Activated naive CD4-positive, alpha-beta T cell treated with Interleukin-2 at 50 U/mL for 16 hours (primary cell): ENCODE results near the gene DLG1.
A peak's percentile ranks its signal among the peaks of the same experiment; 100 is the strongest.

ENCODE experiments used
- DNase-seq: peaks from one replicate; pipeline ENCODE4 v3.0.0-alpha.2; 2020

Gene DLG1

DNA sequence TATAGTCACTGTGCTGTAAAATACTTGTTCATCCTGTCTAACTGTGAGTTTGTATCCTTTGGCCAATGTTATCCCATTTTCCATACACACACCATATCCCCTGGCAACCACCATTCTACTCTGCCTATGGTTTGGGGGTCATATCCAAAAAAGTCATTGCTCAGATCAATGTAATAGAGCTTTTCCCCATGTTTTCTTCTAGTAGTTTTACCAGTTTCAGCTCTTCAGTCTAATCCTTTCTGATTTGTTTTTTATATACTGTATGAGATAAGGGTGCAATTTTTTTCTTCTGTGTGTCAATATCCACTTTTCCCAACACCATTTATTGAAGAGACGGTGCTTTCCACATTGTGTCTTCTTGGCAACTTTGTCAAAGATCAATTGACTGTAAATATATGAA lies 14.0 kb upstream of the DLG1 start:
- no peak for DNase-seq

- no peak for DNase-seq
Measured at GRCh38 chr3:197311591-197311990, 13.2 kb upstream of the DLG1 start.

DNA sequence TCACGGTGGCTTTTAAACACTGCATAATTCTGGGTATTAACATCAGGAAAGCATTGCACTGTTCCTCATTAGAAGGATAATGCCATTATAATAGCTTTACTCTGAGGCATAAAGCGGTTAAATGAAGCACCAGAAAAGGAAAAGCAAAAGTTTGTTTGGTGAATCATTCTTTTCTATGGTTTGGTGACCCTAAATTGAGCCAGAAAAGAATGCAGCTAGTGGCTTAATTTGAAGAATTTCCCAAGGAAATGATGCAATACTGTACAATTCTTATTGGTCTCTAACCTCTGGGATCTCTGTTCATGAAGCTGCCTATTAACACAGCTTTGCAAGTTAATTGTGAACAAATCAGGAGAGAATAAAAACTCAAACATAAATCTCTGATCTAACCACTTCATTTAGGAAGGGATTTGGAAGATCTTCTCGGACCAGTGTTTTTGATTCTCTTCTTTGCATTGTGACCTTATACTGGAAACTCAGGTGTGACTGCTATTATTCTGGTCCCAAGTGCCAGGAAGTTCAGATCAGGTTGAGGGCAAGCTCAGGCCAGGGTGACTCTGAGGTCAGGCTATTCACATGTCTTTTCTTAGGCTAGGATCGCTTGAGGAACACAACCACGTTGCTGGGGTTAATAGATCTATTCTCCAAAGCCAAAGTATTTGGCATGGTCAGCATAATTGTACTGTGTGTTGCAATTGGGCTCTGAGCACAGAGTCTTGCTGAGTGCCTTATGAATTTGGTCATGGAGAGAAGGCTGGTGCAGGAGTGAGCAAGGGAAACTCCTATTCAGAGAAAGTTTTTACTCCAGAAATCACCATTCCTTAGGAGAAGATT lies 11.3 kb upstream of the DLG1 start:
- DNase-seq = no peak

DNA sequence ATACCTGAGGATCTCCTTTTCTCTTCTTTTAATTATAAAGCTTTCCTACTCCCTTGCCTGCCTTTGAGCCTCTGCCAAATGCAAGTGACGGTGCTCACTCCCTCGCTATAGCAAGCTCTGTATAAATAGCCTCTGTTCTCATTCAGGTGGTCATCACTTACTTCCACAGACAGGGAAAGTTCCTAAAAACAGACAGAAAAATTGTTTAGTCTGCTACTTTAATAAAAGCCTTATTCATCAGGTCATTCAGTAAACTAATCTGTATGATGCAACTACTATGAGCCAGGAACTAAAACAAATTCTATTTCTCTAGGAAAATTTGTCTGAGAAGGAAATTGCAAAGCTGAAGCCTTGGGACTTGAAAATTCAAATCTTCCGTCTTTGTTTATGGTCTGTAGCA lies 10.2 kb upstream of the DLG1 start:
- no peak for DNase-seq

GRCh38 chr3:197306374-197307086 lies 8.1 kb upstream of the DLG1 start:
- DNase-seq = no peak

DNA sequence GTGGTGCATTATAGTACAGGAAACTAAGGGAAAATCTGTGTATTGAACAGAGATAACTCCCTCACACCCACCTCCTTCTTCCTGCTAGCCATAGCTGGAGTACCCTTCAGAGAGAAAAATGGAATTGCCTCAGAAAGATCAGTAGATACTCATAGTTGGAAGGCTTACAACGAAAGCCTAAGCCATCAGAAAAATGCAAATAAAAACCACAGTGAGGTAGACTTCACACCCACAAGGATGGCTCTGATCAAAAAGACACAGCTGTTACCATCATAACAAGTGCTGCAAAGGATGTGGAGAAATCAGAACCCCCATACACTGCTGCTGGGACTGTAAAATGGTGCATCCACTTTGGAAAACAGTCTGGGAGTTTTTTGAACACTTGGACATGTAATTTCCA lies 7.4 kb upstream of the DLG1 start:
- no peak for DNase-seq

- DNase-seq = no peak
Measured at GRCh38 chr3:197303452-197303851, 5.0 kb upstream of the DLG1 start.

- no peak for DNase-seq
Measured at GRCh38 chr3:197302696-197303341, 4.4 kb upstream of the DLG1 start.

DNA sequence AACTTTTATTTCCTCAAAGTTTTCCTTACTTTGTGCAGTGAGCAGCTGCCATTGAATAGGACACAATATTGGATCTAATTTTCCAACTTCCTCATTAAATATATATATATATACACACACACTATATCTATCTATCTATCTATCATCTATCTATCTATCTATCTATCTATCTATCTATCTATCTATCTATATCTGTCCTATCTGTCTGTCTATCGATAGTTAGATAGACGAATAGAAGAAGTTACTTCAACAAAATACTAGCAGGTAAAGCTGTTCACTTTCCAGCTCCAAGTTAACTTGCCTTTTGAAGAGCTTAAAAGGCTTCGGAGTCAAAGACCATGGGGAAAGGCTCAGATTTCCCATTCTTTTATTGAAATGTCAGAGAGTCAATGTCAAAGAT lies 3.6 kb upstream of the DLG1 start:
- no peak for DNase-seq

DNA sequence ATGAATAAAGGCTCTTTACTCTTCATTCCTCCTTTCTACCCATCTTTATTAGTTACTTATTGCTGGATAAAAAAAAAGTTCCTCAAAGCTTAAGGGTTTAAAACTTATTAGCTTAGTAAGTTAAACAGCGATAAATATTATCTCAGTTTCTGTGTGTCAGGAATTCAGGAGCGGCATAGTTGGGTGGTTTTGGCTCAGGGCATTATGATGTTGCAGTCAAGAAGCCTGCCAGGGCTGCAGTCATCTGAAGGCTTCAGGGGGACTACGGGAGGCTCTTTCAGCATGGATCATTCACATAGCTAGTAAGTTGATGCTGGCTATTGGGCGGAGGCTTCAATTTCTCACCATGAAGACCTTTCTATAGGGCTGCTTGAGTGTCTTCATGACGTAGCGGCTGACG lies 1.9 kb upstream of the DLG1 start:
- no peak for DNase-seq

GRCh38 chr3:197298945-197299854 lies 788 bp upstream of the DLG1 start:
- peak; percentile 44 for DNase-seq

GRCh38 chr3:197297476-197298340 lies 704 bp downstream of the DLG1 start:
- DNase-seq = peak; percentile 91

DNA sequence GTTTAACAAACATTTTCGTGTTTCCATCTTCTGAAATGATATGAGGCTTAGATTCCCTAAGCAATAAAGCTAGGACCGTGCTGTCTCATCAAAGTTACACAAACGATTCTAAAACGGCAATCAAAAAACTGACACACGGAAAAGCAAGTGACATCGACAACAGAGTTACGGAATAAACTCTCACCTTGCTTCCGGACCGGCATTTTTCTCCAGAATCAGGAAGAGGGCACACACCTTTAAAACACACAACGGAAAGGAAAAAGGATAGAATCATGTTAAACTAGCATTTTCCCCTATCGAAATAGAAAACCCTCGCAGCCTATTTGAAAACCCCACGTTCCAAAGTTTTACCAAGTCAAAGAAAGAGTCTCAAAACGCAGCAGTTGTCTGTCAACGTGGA lies 1.4 kb downstream of the DLG1 start:
- DNase-seq = no peak

GRCh38 chr3:197296545-197296944 lies 1.9 kb downstream of the DLG1 start:
- DNase-seq = no peak

GRCh38 chr3:197295871-197296270 lies 2.5 kb downstream of the DLG1 start:
- DNase-seq = no peak

DNA sequence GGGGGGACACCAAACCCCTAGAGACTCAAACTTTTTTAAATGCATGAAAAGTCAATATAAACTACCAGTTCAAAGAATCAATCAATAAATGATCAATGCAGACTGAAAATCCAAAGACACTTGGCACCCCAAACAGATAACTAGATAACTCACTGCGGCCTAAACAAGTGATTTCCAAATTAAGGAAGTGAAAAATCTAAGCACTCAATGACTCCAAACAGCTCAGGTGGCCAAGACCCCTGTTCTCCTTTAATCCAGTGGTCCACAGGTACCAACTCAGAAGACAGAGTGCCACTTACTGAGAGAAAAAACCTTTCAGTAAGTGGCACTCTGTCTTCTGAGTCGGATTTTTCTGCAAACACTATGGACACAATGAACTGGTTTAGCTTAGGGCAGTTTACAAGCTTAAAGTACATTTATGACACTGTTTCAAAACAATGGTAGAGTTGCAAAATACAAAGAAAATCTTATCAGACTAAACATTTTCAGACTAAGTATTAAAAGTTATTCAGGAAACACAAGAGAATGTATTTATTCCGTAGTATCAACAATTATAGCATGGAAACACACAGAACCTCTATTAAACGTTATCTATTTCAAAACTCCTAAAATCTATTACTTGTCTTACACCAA lies 4.7 kb downstream of the DLG1 start:
- DNase-seq = no peak

DNA sequence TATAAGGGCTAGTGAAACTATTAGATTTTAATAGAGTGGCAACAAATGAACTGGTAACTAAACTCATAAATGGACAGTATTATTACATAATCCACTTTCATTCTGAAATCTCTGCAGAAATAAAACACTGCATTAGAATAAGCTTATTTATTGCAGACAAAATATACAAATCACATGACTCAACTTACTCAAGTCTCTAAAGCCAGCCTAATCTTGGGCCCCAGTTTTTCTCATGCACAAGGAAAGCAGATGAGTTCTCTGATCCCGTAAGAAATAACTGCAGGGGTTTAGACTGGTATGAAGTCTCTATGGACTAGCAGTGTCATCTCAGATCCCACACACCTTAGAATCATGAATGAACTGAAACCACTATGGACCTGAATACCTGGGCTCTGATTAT lies 5.8 kb downstream of the DLG1 start:
- no peak for DNase-seq

DNA sequence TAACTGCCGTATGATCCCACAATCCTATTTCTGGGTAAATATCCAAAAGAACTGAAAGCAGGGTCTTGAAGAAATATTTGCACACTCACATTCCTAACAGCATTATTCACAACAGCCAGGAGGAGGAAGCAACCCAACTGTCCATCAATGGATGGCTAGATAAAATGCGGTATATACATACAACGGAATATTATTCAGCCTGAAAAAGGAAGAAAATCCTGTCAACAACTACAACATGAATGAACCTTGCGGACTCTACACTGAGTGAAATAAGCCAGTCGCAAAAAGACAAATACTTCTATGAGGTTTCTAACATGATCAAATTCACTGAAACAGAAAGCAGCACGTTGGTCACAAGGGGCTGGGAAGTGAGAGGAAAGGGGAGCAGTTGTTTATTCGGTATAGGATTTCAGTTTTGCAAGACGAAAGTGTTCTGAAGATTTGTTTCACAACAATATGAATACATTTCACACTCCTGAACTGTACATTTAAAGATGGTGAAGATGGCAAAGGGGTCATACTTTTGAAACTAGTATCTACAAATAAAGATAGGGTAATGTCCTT lies 6.2 kb downstream of the DLG1 start:
- no peak for DNase-seq

GRCh38 chr3:197289726-197290125 lies 8.7 kb downstream of the DLG1 start:
- no peak for DNase-seq

DNA sequence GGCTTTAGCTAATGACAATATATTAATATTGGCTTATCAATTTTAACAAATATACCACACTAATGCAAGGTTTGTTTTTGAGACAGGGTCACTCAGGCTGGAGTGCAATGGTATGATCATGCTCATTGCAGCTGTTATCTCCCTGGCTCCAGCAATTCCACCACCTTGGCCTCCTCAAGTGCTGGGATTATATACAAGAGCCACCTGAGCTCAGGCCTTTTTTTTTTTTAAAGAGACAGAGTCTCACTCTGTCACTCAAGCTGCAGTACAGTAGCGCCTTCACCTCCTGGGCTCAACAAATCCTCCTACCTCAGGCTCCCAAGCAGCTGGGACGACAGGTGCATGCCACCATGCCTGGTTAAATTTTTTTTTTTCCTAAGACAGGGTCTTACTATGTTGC lies 11.7 kb downstream of the DLG1 start:
- no peak for DNase-seq

- no peak for DNase-seq
Measured at GRCh38 chr3:197285557-197285956, 12.9 kb downstream of the DLG1 start.
